Thoracic aorta (tissue), 2 donors: ENCODE measurements around the gene NPTN. TPM values are rescaled to one million over a fixed set of nuclear protein-coding genes. Genes with fewer than 3 reads are reported as not detected.

Source experiments
- ATAC-seq: fragments of 150-250 bp; one replicate; pipeline ENCODE4 v1.8.0; 2017; ENCODE audit warnings: low read depth; ENCODE audit not compliant: insufficient number of reproducible peaks, low FRiP score
- DNase-seq: peaks from one replicate; pipeline ENCODE4 v3.0.0-alpha.2; 2020; ENCODE audit warnings: low spot score
- H3K27ac ChIP-seq, 2 donors: fragments of 200-600 bp; sonication (generic); 1 replicate in 1 of 2; 2 replicates in 1 of 2; pipeline ENCODE4 v1.5.1; 2016; ENCODE audit warnings: mild to moderate bottlenecking in 2 of 2, moderate library complexity in 2 of 2
- H3K27me3 ChIP-seq: fragments of 200-600 bp; sonication (generic); replicated peaks from 2 replicates; pipeline ENCODE4 v1.6.0; 2016; ENCODE audit warnings: mild to moderate bottlenecking; ENCODE audit not compliant: insufficient read depth
- H3K36me3 ChIP-seq: fragments of 200-600 bp; sonication (generic); one replicate; pipeline ENCODE4 v1.5.1; 2016
- H3K4me1 ChIP-seq, 2 donors: fragments of 200-600 bp; sonication (generic); 1 replicate in 1 of 2; 2 replicates in 1 of 2; pipeline versions ENCODE4 v1.5.1 to v1.6.0; 2016; ENCODE audit warnings: low read depth in 2 of 2, mild to moderate bottlenecking in 1 of 2; ENCODE audit not compliant: control insufficient read depth in 1 of 2
- H3K4me3 ChIP-seq: fragments of 200-600 bp; sonication (generic); 2 replicates; pipeline ENCODE4 v1.5.1; 2016; ENCODE audit warnings: mild to moderate bottlenecking
- H3K9me3 ChIP-seq: fragments of 200-600 bp; sonication (generic); 2 replicates; pipeline ENCODE4 v1.5.1; 2016
- total RNA-seq, 2 donors: library from RNA; depleted of rRNA; stranded (reverse); fragments of >200 nt; gene quantifications; one replicate each; pipeline versions ENCODE4 v1.1.0 to v1.2.3, GENCODE V29; 2016
- TF ChIP-seq, protein P1 (sequence below): fragments of 200-600 bp; sonication (generic); IDR thresholded peaks from one replicate; pipeline ENCODE4 v1.5.1; 2019; ENCODE audit warnings: antibody characterized with exemption

NPTN gene
- total RNA-seq, 2 donors from 2014 or later, result 247 to 250 TPM

DNA sequence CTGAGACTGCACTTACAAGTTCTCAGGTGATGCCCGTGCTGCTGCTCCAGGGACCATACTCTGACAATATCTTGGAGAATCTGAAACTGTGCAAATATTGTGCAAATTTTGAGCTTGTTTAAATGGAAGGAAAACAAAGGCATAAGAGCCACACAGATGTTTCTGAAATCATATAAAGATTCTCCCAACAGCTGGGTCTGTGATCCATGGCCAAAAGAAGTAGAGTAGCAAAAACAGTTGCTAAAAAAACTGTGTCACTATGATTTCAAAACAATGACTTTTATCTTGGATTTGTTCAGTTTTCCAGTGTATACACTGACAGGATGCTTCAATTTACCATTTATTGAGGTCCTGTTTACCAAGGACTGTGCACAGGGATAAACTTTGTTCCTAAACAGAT is 25.3 kb downstream of the NPTN start:
- peaks cover 56 to 78% of the 10 kb centered on the region in 2 donors for H3K4me1 ChIP-seq

GRCh38 chr15:73607405-73607804 is 25.8 kb downstream of the NPTN start:
- ATAC-seq (no peak), DNase-seq (no peak)
- H3K36me3 ChIP-seq, result no peaks in the 10 kb centered on the region
- H3K4me1 ChIP-seq, result peaks cover 60 to 82% of the 10 kb centered on the region in 2 donors
- no peaks in the 10 kb centered on the region for H3K27me3 ChIP-seq
- no peaks in the 10 kb centered on the region for H3K9me3 ChIP-seq
- H3K4me3 ChIP-seq, result no peak overlapping the region
- TF ChIP-seq, protein P1, sequence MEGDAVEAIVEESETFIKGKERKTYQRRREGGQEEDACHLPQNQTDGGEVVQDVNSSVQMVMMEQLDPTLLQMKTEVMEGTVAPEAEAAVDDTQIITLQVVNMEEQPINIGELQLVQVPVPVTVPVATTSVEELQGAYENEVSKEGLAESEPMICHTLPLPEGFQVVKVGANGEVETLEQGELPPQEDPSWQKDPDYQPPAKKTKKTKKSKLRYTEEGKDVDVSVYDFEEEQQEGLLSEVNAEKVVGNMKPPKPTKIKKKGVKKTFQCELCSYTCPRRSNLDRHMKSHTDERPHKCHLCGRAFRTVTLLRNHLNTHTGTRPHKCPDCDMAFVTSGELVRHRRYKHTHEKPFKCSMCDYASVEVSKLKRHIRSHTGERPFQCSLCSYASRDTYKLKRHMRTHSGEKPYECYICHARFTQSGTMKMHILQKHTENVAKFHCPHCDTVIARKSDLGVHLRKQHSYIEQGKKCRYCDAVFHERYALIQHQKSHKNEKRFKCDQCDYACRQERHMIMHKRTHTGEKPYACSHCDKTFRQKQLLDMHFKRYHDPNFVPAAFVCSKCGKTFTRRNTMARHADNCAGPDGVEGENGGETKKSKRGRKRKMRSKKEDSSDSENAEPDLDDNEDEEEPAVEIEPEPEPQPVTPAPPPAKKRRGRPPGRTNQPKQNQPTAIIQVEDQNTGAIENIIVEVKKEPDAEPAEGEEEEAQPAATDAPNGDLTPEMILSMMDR, result no peak
- H3K27ac ChIP-seq, result no peak overlapping the region

More for the DNA sequence above, 25.3 kb downstream of the NPTN start:
- H3K27ac ChIP-seq, result no peak overlapping the region
- H3K4me3 ChIP-seq, result no peak overlapping the region
- H3K27me3 ChIP-seq, result no peaks in the 10 kb centered on the region
- H3K9me3 ChIP-seq, result no peaks in the 10 kb centered on the region
- H3K36me3 ChIP-seq, result no peaks in the 10 kb centered on the region
- DNase-seq (no peak), ATAC-seq (no peak)
- TF ChIP-seq, protein P1, result no peak

GRCh38 chr15:73605759-73606436 is 27.3 kb downstream of the NPTN start:
- Histone ChIP-seq H3K9me3 (no peaks in the 10 kb centered on the region), H3K36me3 (no peaks in the 10 kb centered on the region), H3K4me1 (peaks cover 74 to 84% of the 10 kb centered on the region in 2 donors), H3K4me3 (no peak overlapping the region), H3K27me3 (no peaks in the 10 kb centered on the region), H3K27ac (peak overlapping the region in 1 of 2 donors; percentile 9)
- ATAC-seq (no peak), DNase-seq (no peak)
- TF ChIP-seq, protein P1, result no peak

GRCh38 chr15:73604477-73604876 is 28.7 kb downstream of the NPTN start:
- TF ChIP-seq, protein P1, result no peak
- H3K27ac ChIP-seq, result no peak overlapping the region

DNA sequence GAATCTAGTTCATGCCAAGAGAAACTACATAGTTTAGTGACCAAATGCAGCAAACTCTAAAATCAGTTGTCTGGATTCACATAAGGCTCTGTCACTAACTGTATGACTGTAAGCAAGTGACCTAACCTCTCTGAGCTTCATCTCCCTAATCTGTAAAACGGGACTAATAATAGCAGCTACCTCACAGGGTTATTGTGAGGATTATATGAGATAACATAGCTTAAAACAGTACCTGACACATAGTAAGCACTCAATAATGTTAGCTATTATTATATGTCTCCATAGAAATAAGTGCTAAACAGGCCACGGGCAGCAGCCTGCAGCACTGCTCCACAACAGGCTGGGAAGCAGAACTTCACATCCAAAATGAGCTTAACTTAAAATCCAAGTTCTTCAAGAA is 30.2 kb downstream of the NPTN start:
- no peak for ATAC-seq
- TF ChIP-seq, protein P1, result no peak

More at GRCh38 chr15:73604477-73604876, 28.7 kb downstream of the NPTN start:
- Histone ChIP-seq H3K27me3 (no peaks in the 10 kb centered on the region), H3K4me3 (no peak overlapping the region), H3K9me3 (no peaks in the 10 kb centered on the region), H3K36me3 (no peaks in the 10 kb centered on the region), H3K4me1 (peaks cover 78 to 88% of the 10 kb centered on the region in 2 donors)
- DNase-seq, result no peak
- ATAC-seq, result no peak

More for the DNA sequence above, 30.2 kb downstream of the NPTN start:
- DNase-seq, result no peak
- peaks cover 75 to 91% of the 10 kb centered on the region in 2 donors for H3K4me1 ChIP-seq
- no peaks in the 10 kb centered on the region for H3K27me3 ChIP-seq
- H3K9me3 ChIP-seq, result no peaks in the 10 kb centered on the region
- H3K27ac ChIP-seq, result peak overlapping the region in 1 of 2 donors; percentile 74
- no peak overlapping the region for H3K4me3 ChIP-seq
- H3K36me3 ChIP-seq, result no peaks in the 10 kb centered on the region
